Right renal pelvis (tissue), 4 donors: Measurements from ENCODE around the gene LTBP2. TPM values are rescaled to one million over a fixed set of nuclear protein-coding genes. Genes with fewer than 3 reads are reported as not detected.

Source experiments
- DNase-seq, 4 donors: peaks; one replicate each; pipeline ENCODE4 v3.0.0-alpha.2; 2013; ENCODE audit warnings: low read depth in 4 of 4, low spot score in 3 of 4, missing footprints in 1 of 4
- polyA plus RNA-seq, 4 donors: library from polyadenylated mRNA; unstranded; fragments of 120-200 nt; gene quantifications; one replicate each; pipeline ENCODE4 v1.2.1, GENCODE V29; 2013; ENCODE audit not compliant: insufficient read length in 4 of 4

The LTBP2 gene
- polyA plus RNA-seq, 4 donors, result 3.3 to 7.4 (median 4.3) TPM

- DNase-seq, result no peak
Measured at GRCh38 chr14:74638966-74639365, 26.9 kb upstream of the LTBP2 start.

- DNase-seq, result no peak
Measured at GRCh38 chr14:74638066-74638465, 26.0 kb upstream of the LTBP2 start.

GRCh38 chr14:74637178-74637550 lies 25.1 kb upstream of the LTBP2 start:
- DNase-seq, result no peak

GRCh38 chr14:74636424-74637177 lies 24.6 kb upstream of the LTBP2 start:
- no peak for DNase-seq

- DNase-seq, result no peak
Measured at GRCh38 chr14:74635847-74636246, 23.8 kb upstream of the LTBP2 start.

GRCh38 chr14:74634964-74635363 lies 22.9 kb upstream of the LTBP2 start:
- DNase-seq, result no peak

GRCh38 chr14:74634481-74634880 lies 22.4 kb upstream of the LTBP2 start:
- DNase-seq, result no peak

GRCh38 chr14:74630881-74631690 lies 19.0 kb upstream of the LTBP2 start:
- DNase-seq, result no peak

- DNase-seq, result no peak
Measured at GRCh38 chr14:74628418-74628817, 16.4 kb upstream of the LTBP2 start.

- DNase-seq, result no peak
Measured at GRCh38 chr14:74627076-74627475, 15.0 kb upstream of the LTBP2 start.

GRCh38 chr14:74622257-74622656 lies 10.2 kb upstream of the LTBP2 start:
- no peak for DNase-seq

- no peak for DNase-seq
Measured at GRCh38 chr14:74621556-74621955, 9.5 kb upstream of the LTBP2 start.

GRCh38 chr14:74620923-74621322 lies 8.9 kb upstream of the LTBP2 start:
- DNase-seq, result no peak

GRCh38 chr14:74620497-74620921 lies 8.5 kb upstream of the LTBP2 start:
- no peak for DNase-seq

GRCh38 chr14:74619672-74620131 lies 7.7 kb upstream of the LTBP2 start:
- DNase-seq, result no peak

- DNase-seq, result no peak
Measured at GRCh38 chr14:74618078-74618952, 6.3 kb upstream of the LTBP2 start.

- no peak for DNase-seq
Measured at GRCh38 chr14:74616996-74617700, 5.1 kb upstream of the LTBP2 start.

- DNase-seq, result no peak
Measured at GRCh38 chr14:74616507-74616906, 4.5 kb upstream of the LTBP2 start.

GRCh38 chr14:74615735-74616134 lies 3.7 kb upstream of the LTBP2 start:
- no peak for DNase-seq
